ENCODE data around the gene SURF4.

Gene SURF4

GRCh38 chr9:133415170-133415569, 39.3 kb upstream of the SURF4 start:
- no peak for TF ChIP-seq POLR2AphosphoS5 (IDR thresholded peaks at IDR 0.05; ENCODE audit: low read depth, low read length)
- TF ChIP-seq REST (IDR thresholded peaks at IDR 0.05; ENCODE audit: insufficient read depth in 1 of 2, low read depth in 2 of 2, low read length in 2 of 2) = no peak

- TF ChIP-seq TAF1 (IDR thresholded peaks at IDR 0.05; ENCODE audit: borderline replicate concordance, insufficient read depth, low read length) (no peak), FOXP2 (optimal IDR thresholded peaks at IDR 0.05; ENCODE audit: borderline replicate concordance, extremely low read depth, extremely low read length, insufficient read depth) (no peak), SIN3A (IDR thresholded peaks at IDR 0.05; ENCODE audit: borderline replicate concordance, insufficient read depth, low read length) (no peak), POLR2AphosphoS5 (IDR thresholded peaks at IDR 0.05; ENCODE audit: low read depth, low read length) (no peak), REST (IDR thresholded peaks at IDR 0.05; ENCODE audit: insufficient read depth in 1 of 2, low read depth in 2 of 2, low read length in 2 of 2) (no peak)
These were observed 32.2 kb upstream of the SURF4 start for GRCh38 chr9:133408042-133408441.

GRCh38 chr9:133406480-133407307, 30.8 kb upstream of the SURF4 start:
- TF ChIP-seq SIN3A (IDR thresholded peaks at IDR 0.05; ENCODE audit: borderline replicate concordance, insufficient read depth, low read length) (no peak), TAF1 (IDR thresholded peaks at IDR 0.05; ENCODE audit: borderline replicate concordance, insufficient read depth, low read length) (no peak), FOXP2 (optimal IDR thresholded peaks at IDR 0.05; ENCODE audit: borderline replicate concordance, extremely low read depth, extremely low read length, insufficient read depth) (no peak), POLR2AphosphoS5 (IDR thresholded peaks at IDR 0.05; ENCODE audit: low read depth, low read length) (no peak), REST (IDR thresholded peaks at IDR 0.05; ENCODE audit: insufficient read depth in 1 of 2, low read depth in 2 of 2, low read length in 2 of 2) (no peak)

GRCh38 chr9:133405508-133406438, 29.9 kb upstream of the SURF4 start:
- TF ChIP-seq POLR2AphosphoS5 (IDR thresholded peaks at IDR 0.05; ENCODE audit: low read depth, low read length) = no peak
- no peak for TF ChIP-seq REST (IDR thresholded peaks at IDR 0.05; ENCODE audit: insufficient read depth in 1 of 2, low read depth in 2 of 2, low read length in 2 of 2)
- TF ChIP-seq FOXP2 (optimal IDR thresholded peaks at IDR 0.05; ENCODE audit: borderline replicate concordance, extremely low read depth, extremely low read length, insufficient read depth) = no peak
- no peak for TF ChIP-seq SIN3A (IDR thresholded peaks at IDR 0.05; ENCODE audit: borderline replicate concordance, insufficient read depth, low read length)
- TF ChIP-seq TAF1 (IDR thresholded peaks at IDR 0.05; ENCODE audit: borderline replicate concordance, insufficient read depth, low read length) = no peak

Data from PFSK-1 (cell line).